ENCODE results near the gene PCK1. TPM values are rescaled to one million over a fixed set of nuclear protein-coding genes. Genes with fewer than 3 reads are reported as not detected.

The PCK1 gene
- total and polyA plus RNA-seq, 2 donors from 2014 or later: 29.7 to 551 TPM

DNA sequence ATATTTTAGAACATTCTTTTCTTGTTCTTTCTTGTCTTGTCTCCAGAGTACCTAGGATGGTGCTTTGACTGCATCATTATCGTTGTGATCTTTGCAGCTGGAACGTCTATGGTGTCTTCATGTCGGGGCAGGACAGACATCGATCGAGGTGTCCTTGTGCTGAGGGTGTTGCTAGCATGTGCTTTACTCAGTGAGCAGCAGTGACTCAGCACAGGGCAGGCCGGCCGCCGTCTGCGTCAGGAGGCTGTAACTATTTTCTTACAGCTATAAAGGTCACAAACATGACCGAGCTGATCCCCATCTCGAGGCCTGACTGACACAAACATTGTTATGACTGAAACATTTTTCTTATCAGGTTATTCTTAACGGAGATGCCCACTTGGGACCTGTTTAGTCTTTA, 21.0 kb upstream of the PCK1 start:
- Histone ChIP-seq H3K9ac (ENCODE audit: low read length in 3 of 3) (no peak overlapping the region), H3K27ac (ENCODE audit: low read depth in 2 of 2, low read length in 2 of 2) (no peak overlapping the region), H3K36me3 (ENCODE audit: control insufficient read depth in 2 of 3, insufficient read depth in 3 of 3, low read length in 3 of 3) (no peaks in the 10 kb centered on the region), H3K4me3 (ENCODE audit: low read length in 3 of 3) (no peak overlapping the region), H3K9me3 (ENCODE audit: control insufficient read depth in 2 of 3, insufficient read depth in 1 of 3, low read length in 3 of 3) (peaks cover 0 to 5% (median 0%) of the 10 kb centered on the region in 3 donors), H3K4me1 (ENCODE audit: control insufficient read depth in 2 of 3, insufficient read depth in 2 of 3, low read depth in 1 of 3, low read length in 3 of 3) (peaks cover 4 to 20% (median 4%) of the 10 kb centered on the region in 3 donors), H3K27me3 (ENCODE audit: control insufficient read depth, insufficient read depth, low read length) (no peaks in the 10 kb centered on the region)
- FAIRE-seq: no peak
- TF ChIP-seq, protein P1, sequence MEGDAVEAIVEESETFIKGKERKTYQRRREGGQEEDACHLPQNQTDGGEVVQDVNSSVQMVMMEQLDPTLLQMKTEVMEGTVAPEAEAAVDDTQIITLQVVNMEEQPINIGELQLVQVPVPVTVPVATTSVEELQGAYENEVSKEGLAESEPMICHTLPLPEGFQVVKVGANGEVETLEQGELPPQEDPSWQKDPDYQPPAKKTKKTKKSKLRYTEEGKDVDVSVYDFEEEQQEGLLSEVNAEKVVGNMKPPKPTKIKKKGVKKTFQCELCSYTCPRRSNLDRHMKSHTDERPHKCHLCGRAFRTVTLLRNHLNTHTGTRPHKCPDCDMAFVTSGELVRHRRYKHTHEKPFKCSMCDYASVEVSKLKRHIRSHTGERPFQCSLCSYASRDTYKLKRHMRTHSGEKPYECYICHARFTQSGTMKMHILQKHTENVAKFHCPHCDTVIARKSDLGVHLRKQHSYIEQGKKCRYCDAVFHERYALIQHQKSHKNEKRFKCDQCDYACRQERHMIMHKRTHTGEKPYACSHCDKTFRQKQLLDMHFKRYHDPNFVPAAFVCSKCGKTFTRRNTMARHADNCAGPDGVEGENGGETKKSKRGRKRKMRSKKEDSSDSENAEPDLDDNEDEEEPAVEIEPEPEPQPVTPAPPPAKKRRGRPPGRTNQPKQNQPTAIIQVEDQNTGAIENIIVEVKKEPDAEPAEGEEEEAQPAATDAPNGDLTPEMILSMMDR (IDR thresholded peaks at IDR 0.05; ENCODE audit: borderline replicate concordance, extremely low read depth, insufficient read depth): no peak
- intact Hi-C loops (cut with DNase I): no loop called here
- no peak for DNase-seq

DNA sequence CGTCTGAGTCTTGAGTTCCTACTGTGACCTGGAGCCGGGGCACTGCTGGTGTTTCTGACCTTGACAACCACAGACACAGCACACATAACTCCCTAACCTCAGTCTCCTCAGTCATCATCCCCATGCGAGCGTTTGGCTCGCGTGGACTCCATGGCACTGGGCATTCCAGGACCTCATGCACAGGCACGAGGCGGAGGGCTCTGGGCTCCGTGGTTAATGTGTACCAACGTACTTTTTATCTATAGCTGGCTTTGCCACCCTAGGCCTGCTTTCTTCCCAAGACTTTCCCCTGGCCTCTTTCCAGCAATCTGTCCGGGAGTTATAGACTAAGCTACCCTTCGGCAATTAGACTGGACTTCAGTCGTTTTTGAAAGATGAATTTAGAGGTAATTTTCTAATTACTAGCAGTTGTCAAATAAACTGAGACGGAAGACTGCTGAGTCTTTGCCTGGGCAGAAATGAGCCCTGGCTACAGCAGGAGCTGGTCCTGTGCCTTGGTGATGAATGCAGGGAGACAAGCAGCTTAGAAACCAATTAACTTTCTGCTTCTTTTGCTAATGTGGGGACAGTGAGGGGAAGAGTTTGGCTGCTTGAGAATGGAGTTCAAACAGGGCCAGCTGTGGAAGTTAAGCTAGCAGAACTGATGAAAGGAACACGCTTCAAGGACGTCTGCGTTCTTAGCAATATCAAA, 19.9 kb upstream of the PCK1 start:
- peak overlapping the region in 1 of 2 donors; percentile 44 for H3K27ac ChIP-seq (ENCODE audit: low read depth in 2 of 2, low read length in 2 of 2)
- intact Hi-C loops (cut with DNase I): no loop called here
- peaks cover 4 to 29% (median 4%) of the 10 kb centered on the region in 3 donors for H3K4me1 ChIP-seq (ENCODE audit: control insufficient read depth in 2 of 3, insufficient read depth in 2 of 3, low read depth in 1 of 3, low read length in 3 of 3)
- H3K36me3 ChIP-seq (ENCODE audit: control insufficient read depth in 2 of 3, insufficient read depth in 3 of 3, low read length in 3 of 3): no peaks in the 10 kb centered on the region
- no peak for FAIRE-seq
- DNase-seq: peak in 2 of 5 donors; percentile 38 to 62
- H3K27me3 ChIP-seq (ENCODE audit: control insufficient read depth, insufficient read depth, low read length): no peaks in the 10 kb centered on the region
- peaks cover 0 to 5% (median 0%) of the 10 kb centered on the region in 3 donors for H3K9me3 ChIP-seq (ENCODE audit: control insufficient read depth in 2 of 3, insufficient read depth in 1 of 3, low read length in 3 of 3)
- H3K9ac ChIP-seq (ENCODE audit: low read length in 3 of 3): no peak overlapping the region
- H3K4me3 ChIP-seq (ENCODE audit: low read length in 3 of 3): no peak overlapping the region
- TF ChIP-seq, protein P1 (IDR thresholded peaks at IDR 0.05; ENCODE audit: borderline replicate concordance, extremely low read depth, insufficient read depth): no peak

DNA sequence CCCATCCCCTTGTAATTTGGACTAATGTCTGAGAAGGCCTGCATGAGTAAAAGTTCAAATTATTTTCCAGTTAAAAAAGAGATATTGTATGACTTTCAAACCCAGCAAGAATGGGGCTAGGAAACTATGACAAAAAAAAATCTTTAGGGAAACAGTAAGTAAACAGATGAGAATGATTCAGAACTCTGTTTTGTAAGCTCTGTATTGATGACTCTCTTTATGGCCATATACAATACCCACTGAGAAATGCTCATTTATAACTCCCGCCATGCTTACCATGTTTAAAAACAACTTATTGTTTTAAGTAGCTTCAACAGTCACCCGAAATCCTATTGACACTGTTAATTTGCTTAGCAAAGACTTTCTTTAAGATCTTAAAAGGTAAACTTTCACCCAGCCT, 17.2 kb upstream of the PCK1 start:
- TF ChIP-seq, protein P1 (IDR thresholded peaks at IDR 0.05; ENCODE audit: borderline replicate concordance, extremely low read depth, insufficient read depth): no peak
- Histone ChIP-seq H3K4me3 (ENCODE audit: low read length in 3 of 3) (no peak overlapping the region), H3K9ac (ENCODE audit: low read length in 3 of 3) (no peak overlapping the region), H3K27me3 (ENCODE audit: control insufficient read depth, insufficient read depth, low read length) (no peaks in the 10 kb centered on the region), H3K9me3 (ENCODE audit: control insufficient read depth in 2 of 3, insufficient read depth in 1 of 3, low read length in 3 of 3) (no peaks in the 10 kb centered on the region), H3K27ac (ENCODE audit: low read depth in 2 of 2, low read length in 2 of 2) (no peak overlapping the region), H3K36me3 (ENCODE audit: control insufficient read depth in 2 of 3, insufficient read depth in 3 of 3, low read length in 3 of 3) (no peaks in the 10 kb centered on the region), H3K4me1 (ENCODE audit: control insufficient read depth in 2 of 3, insufficient read depth in 2 of 3, low read depth in 1 of 3, low read length in 3 of 3) (peaks cover 4 to 34% (median 7%) of the 10 kb centered on the region in 3 donors)
- FAIRE-seq (no peak), DNase-seq (no peak)
- intact Hi-C loops (cut with DNase I): no loop called here

Data from kidney (tissue), 14 donors.